WTC11 (cell line): ENCODE measurements around the gene P4HB. TPM values are rescaled to one million over a fixed set of nuclear protein-coding genes. Genes with fewer than 3 reads are reported as not detected.

Experiments
- CBFB ChIP-seq: sonication (generic); formaldehyde crosslinking; IDR thresholded peaks from 2 replicates; pipeline ENCODE4 v1.8.1; 2022; ENCODE audit warnings: mild to moderate bottlenecking, low read depth, missing genetic modification reagents
- CREB1 ChIP-seq: sonication (generic); formaldehyde crosslinking; IDR thresholded peaks from 2 replicates; pipeline ENCODE4 v1.8.0; 2023; ENCODE audit warnings: mild to moderate bottlenecking, missing genetic modification reagents
- ELF4 ChIP-seq: sonication (generic); formaldehyde crosslinking; IDR thresholded peaks from 2 replicates; pipeline ENCODE4 v1.8.1; 2022; ENCODE audit warnings: low read depth, mild to moderate bottlenecking, moderate library complexity, missing genetic modification reagents
- ETV6 ChIP-seq: sonication (generic); formaldehyde crosslinking; IDR thresholded peaks from 2 replicates; pipeline ENCODE4 v1.8.1; 2022; ENCODE audit warnings: mild to moderate bottlenecking, missing genetic modification reagents
- FOXK1 ChIP-seq: sonication (generic); formaldehyde crosslinking; IDR thresholded peaks from 2 replicates; pipeline ENCODE4 v1.8.0; 2022; ENCODE audit warnings: mild to moderate bottlenecking, moderate library complexity, missing genetic modification reagents
- GTF2I ChIP-seq: fragments of 250-450 bp; sonication (Bioruptor Pico); conservative IDR thresholded peaks from 2 replicates; pipeline ENCODE4 v1.4.0; 2021; ENCODE audit warnings: mild to moderate bottlenecking
- IRF2 ChIP-seq: sonication (generic); formaldehyde crosslinking; IDR thresholded peaks from 2 replicates; pipeline ENCODE4 v1.8.0; 2022; ENCODE audit warnings: low read depth, missing genetic modification reagents, borderline replicate concordance
- JUN ChIP-seq: sonication (generic); formaldehyde crosslinking; IDR thresholded peaks from 2 replicates; pipeline ENCODE4 v1.8.0; 2023; ENCODE audit warnings: mild to moderate bottlenecking, missing genetic modification reagents
- KAT7 ChIP-seq: sonication (generic); formaldehyde crosslinking; IDR thresholded peaks from 2 replicates; pipeline ENCODE4 v1.8.1; 2023; ENCODE audit warnings: missing genetic modification reagents, mild to moderate bottlenecking, borderline replicate concordance
- MYBL2 ChIP-seq: sonication (generic); formaldehyde crosslinking; IDR thresholded peaks from 2 replicates; pipeline ENCODE4 v1.8.1; 2023; ENCODE audit warnings: mild to moderate bottlenecking, moderate library complexity, missing genetic modification reagents
- NFATC4 ChIP-seq: fragments of 250-450 bp; sonication (Bioruptor Pico); IDR thresholded peaks from 2 replicates; pipeline ENCODE4 v1.9.0; 2021; ENCODE audit warnings: mild to moderate bottlenecking
- ZBTB21 ChIP-seq: sonication (generic); formaldehyde crosslinking; IDR thresholded peaks from 2 replicates; pipeline ENCODE4 v1.8.1; 2023; ENCODE audit warnings: mild to moderate bottlenecking, missing genetic modification reagents, borderline replicate concordance
- ZNF138 ChIP-seq: sonication (generic); formaldehyde crosslinking; conservative IDR thresholded peaks from 2 replicates; pipeline ENCODE4 v1.8.1; 2022; ENCODE audit warnings: mild to moderate bottlenecking, moderate library complexity, missing genetic modification reagents
- ZNF671 ChIP-seq: fragments of 250-450 bp; sonication (Bioruptor Pico); IDR thresholded peaks from 2 replicates; pipeline ENCODE4 v1.8.0; 2021; ENCODE audit warnings: mild to moderate bottlenecking
- total RNA-seq: library from RNA; stranded (reverse); gene quantifications from 3 replicates; pipeline ENCODE4 v1.2.3, GENCODE V29; 2021
- TF ChIP-seq, protein P1 (sequence below): sonication (generic); formaldehyde crosslinking; IDR thresholded peaks from 2 replicates; pipeline ENCODE4 v1.8.1; 2022; ENCODE audit warnings: mild to moderate bottlenecking, missing genetic modification reagents, moderate library complexity, borderline replicate concordance
- TF ChIP-seq, protein P2 (sequence below): sonication (generic); formaldehyde crosslinking; IDR thresholded peaks from 2 replicates; pipeline ENCODE4 v1.8.1; 2023; ENCODE audit warnings: mild to moderate bottlenecking, missing genetic modification reagents, borderline replicate concordance
- TF ChIP-seq, protein P3 (sequence below): fragments of 250-450 bp; sonication (Bioruptor Pico); IDR thresholded peaks from 2 replicates; pipeline ENCODE4 v1.9.0; 2021; ENCODE audit warnings: moderate library complexity, mild to moderate bottlenecking, inconsistent platforms, borderline replicate concordance
- TF ChIP-seq, protein P4 (sequence below): sonication (generic); formaldehyde crosslinking; IDR thresholded peaks from 2 replicates; pipeline ENCODE4 v1.8.1; 2022; ENCODE audit warnings: missing genetic modification reagents, borderline replicate concordance
- TF ChIP-seq, protein P5 (sequence below): fragments of 250-450 bp; sonication (Bioruptor Pico); IDR thresholded peaks from 2 replicates; pipeline ENCODE4 v1.9.0; 2021; ENCODE audit warnings: mild to moderate bottlenecking, borderline replicate concordance
- TF ChIP-seq, protein P6 (sequence below): sonication (generic); formaldehyde crosslinking; IDR thresholded peaks from 2 replicates; pipeline ENCODE4 v1.8.1; 2022; ENCODE audit warnings: low read depth, missing genetic modification reagents, borderline replicate concordance
- TF ChIP-seq, protein P7 (sequence below): fragments of 250-450 bp; sonication (Bioruptor Pico); IDR thresholded peaks from 2 replicates; pipeline ENCODE4 v1.8.0; 2021; ENCODE audit warnings: mild to moderate bottlenecking

Gene P4HB
- total RNA-seq, 1 experiment from 2014 or later = 380 TPM

DNA sequence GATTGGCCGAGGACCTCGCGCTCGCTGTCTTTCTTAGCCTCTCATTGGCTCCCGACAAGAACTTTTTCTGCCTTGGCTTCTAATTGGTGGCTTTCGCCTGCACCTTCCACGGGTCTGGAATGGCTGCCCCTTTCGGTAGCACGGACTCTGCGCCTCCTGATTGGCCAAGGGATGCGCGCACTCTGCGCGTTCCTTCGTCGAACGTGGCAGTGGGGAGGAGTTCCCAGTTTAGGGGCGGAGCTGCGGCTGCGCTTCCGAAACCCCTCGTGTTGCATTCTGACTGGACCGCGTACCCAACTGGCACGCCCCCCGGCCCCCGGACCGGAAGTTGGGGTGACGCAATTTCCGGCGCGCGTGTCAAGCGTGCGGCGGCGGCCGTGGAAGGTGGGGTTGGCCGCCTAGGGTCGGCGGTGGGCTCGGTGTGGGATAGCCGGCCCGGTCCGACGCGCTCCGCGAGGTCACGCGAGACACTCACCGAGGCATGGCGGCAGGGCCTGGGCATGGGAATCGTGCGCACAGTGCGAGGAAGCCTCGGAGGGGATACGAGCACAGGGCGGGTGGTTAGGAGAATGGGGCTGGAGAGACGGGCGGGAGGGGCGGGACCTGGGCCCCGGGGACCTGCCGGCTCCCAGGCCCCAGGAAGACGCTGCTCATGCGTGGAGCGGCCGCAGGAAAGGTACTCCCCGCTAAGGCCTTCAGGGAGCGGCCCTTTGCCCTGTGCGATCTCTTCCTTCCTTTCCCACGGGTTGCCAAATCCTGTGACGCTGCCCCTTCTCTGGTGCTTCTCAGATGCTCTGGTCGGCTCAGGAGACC, 627 bp upstream of the P4HB start (continued):
- TF ChIP-seq, protein P1, sequence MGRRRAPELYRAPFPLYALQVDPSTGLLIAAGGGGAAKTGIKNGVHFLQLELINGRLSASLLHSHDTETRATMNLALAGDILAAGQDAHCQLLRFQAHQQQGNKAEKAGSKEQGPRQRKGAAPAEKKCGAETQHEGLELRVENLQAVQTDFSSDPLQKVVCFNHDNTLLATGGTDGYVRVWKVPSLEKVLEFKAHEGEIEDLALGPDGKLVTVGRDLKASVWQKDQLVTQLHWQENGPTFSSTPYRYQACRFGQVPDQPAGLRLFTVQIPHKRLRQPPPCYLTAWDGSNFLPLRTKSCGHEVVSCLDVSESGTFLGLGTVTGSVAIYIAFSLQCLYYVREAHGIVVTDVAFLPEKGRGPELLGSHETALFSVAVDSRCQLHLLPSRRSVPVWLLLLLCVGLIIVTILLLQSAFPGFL (CRISPR knock-in tag) = no peak
- 0 out of 2 replicates have a peak, but pooled peaks have one; percentile 15 for TF ChIP-seq CBFB (CRISPR knock-in tag)
- peak; percentile 69 for TF ChIP-seq NFATC4 (CRISPR knock-in tag)
- no peak for TF ChIP-seq ZBTB21 (CRISPR knock-in tag)
- TF ChIP-seq, protein P2, sequence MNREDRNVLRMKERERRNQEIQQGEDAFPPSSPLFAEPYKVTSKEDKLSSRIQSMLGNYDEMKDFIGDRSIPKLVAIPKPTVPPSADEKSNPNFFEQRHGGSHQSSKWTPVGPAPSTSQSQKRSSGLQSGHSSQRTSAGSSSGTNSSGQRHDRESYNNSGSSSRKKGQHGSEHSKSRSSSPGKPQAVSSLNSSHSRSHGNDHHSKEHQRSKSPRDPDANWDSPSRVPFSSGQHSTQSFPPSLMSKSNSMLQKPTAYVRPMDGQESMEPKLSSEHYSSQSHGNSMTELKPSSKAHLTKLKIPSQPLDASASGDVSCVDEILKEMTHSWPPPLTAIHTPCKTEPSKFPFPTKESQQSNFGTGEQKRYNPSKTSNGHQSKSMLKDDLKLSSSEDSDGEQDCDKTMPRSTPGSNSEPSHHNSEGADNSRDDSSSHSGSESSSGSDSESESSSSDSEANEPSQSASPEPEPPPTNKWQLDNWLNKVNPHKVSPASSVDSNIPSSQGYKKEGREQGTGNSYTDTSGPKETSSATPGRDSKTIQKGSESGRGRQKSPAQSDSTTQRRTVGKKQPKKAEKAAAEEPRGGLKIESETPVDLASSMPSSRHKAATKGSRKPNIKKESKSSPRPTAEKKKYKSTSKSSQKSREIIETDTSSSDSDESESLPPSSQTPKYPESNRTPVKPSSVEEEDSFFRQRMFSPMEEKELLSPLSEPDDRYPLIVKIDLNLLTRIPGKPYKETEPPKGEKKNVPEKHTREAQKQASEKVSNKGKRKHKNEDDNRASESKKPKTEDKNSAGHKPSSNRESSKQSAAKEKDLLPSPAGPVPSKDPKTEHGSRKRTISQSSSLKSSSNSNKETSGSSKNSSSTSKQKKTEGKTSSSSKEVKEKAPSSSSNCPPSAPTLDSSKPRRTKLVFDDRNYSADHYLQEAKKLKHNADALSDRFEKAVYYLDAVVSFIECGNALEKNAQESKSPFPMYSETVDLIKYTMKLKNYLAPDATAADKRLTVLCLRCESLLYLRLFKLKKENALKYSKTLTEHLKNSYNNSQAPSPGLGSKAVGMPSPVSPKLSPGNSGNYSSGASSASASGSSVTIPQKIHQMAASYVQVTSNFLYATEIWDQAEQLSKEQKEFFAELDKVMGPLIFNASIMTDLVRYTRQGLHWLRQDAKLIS = no peak
- no peak for TF ChIP-seq JUN (CRISPR knock-in tag)
- peak; percentile 68; the same call in 1 of the 2 replicates for TF ChIP-seq ETV6
- peak; percentile 92 for TF ChIP-seq ZNF671 (CRISPR knock-in tag)
- TF ChIP-seq IRF2 (CRISPR knock-in tag) = no peak
- no peak for TF ChIP-seq CREB1 (CRISPR knock-in tag)
- TF ChIP-seq, protein P3, sequence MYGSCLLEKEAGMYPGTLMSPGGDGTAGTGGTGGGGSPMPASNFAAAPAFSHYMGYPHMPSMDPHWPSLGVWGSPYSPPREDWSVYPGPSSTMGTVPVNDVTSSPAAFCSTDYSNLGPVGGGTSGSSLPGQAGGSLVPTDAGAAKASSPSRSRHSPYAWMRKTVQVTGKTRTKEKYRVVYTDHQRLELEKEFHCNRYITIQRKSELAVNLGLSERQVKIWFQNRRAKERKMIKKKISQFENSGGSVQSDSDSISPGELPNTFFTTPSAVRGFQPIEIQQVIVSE (CRISPR knock-in tag) = no peak
- 0 out of 2 replicates have a peak, but pooled peaks have one; percentile 15 for TF ChIP-seq KAT7 (CRISPR knock-in tag)
- TF ChIP-seq, protein P4, sequence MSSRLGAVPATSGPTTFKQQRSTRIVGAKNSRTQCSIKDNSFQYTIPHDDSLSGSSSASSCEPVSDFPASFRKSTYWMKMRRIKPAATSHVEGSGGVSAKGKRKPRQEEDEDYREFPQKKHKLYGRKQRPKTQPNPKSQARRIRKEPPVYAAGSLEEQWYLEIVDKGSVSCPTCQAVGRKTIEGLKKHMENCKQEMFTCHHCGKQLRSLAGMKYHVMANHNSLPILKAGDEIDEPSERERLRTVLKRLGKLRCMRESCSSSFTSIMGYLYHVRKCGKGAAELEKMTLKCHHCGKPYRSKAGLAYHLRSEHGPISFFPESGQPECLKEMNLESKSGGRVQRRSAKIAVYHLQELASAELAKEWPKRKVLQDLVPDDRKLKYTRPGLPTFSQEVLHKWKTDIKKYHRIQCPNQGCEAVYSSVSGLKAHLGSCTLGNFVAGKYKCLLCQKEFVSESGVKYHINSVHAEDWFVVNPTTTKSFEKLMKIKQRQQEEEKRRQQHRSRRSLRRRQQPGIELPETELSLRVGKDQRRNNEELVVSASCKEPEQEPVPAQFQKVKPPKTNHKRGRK (CRISPR knock-in tag) = no peak
- TF ChIP-seq, protein P5, sequence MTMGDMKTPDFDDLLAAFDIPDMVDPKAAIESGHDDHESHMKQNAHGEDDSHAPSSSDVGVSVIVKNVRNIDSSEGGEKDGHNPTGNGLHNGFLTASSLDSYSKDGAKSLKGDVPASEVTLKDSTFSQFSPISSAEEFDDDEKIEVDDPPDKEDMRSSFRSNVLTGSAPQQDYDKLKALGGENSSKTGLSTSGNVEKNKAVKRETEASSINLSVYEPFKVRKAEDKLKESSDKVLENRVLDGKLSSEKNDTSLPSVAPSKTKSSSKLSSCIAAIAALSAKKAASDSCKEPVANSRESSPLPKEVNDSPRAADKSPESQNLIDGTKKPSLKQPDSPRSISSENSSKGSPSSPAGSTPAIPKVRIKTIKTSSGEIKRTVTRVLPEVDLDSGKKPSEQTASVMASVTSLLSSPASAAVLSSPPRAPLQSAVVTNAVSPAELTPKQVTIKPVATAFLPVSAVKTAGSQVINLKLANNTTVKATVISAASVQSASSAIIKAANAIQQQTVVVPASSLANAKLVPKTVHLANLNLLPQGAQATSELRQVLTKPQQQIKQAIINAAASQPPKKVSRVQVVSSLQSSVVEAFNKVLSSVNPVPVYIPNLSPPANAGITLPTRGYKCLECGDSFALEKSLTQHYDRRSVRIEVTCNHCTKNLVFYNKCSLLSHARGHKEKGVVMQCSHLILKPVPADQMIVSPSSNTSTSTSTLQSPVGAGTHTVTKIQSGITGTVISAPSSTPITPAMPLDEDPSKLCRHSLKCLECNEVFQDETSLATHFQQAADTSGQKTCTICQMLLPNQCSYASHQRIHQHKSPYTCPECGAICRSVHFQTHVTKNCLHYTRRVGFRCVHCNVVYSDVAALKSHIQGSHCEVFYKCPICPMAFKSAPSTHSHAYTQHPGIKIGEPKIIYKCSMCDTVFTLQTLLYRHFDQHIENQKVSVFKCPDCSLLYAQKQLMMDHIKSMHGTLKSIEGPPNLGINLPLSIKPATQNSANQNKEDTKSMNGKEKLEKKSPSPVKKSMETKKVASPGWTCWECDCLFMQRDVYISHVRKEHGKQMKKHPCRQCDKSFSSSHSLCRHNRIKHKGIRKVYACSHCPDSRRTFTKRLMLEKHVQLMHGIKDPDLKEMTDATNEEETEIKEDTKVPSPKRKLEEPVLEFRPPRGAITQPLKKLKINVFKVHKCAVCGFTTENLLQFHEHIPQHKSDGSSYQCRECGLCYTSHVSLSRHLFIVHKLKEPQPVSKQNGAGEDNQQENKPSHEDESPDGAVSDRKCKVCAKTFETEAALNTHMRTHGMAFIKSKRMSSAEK = 0 out of 2 replicates have a peak, but pooled peaks have one; percentile 55
- TF ChIP-seq ELF4 = no peak
- TF ChIP-seq GTF2I (CRISPR knock-in tag) = no peak
- TF ChIP-seq FOXK1 (CRISPR knock-in tag) = peak; percentile 93
- TF ChIP-seq ZNF138 (CRISPR knock-in tag) = no peak
- peak; percentile 76; the same call in 1 of the 2 replicates for TF ChIP-seq MYBL2 (CRISPR knock-in tag)
- TF ChIP-seq, protein P6, sequence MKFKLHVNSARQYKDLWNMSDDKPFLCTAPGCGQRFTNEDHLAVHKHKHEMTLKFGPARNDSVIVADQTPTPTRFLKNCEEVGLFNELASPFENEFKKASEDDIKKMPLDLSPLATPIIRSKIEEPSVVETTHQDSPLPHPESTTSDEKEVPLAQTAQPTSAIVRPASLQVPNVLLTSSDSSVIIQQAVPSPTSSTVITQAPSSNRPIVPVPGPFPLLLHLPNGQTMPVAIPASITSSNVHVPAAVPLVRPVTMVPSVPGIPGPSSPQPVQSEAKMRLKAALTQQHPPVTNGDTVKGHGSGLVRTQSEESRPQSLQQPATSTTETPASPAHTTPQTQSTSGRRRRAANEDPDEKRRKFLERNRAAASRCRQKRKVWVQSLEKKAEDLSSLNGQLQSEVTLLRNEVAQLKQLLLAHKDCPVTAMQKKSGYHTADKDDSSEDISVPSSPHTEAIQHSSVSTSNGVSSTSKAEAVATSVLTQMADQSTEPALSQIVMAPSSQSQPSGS = no peak
- TF ChIP-seq, protein P7, sequence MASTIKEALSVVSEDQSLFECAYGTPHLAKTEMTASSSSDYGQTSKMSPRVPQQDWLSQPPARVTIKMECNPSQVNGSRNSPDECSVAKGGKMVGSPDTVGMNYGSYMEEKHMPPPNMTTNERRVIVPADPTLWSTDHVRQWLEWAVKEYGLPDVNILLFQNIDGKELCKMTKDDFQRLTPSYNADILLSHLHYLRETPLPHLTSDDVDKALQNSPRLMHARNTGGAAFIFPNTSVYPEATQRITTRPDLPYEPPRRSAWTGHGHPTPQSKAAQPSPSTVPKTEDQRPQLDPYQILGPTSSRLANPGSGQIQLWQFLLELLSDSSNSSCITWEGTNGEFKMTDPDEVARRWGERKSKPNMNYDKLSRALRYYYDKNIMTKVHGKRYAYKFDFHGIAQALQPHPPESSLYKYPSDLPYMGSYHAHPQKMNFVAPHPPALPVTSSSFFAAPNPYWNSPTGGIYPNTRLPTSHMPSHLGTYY (CRISPR knock-in tag) = peak; percentile 97
